Measurements from ENCODE around the gene COMT.

Gene COMT

GRCh38 chr22:20012741-20013331 is 71.3 kb downstream of the COMT start:
- H3K27me3 ChIP-seq (ENCODE audit: insufficient read depth, low read length, poor library complexity, severe bottlenecking) = peaks cover 17% of the 10 kb centered on the region
- no peak for TF ChIP-seq EZH2phosphoT487 (IDR thresholded peaks at IDR 0.05; ENCODE audit: borderline replicate concordance)
- no peak for TF ChIP-seq CTCF (conservative IDR thresholded peaks at IDR 0.05; ENCODE audit: low read length)
- H3K9ac ChIP-seq (ENCODE audit: low read depth, low read length, poor library complexity, severe bottlenecking) = no peak overlapping the region
- no peak overlapping the region for H3K4me3 ChIP-seq (ENCODE audit: low read length, poor library complexity, severe bottlenecking)
- H2AFZ ChIP-seq (ENCODE audit: low read length) = no peak overlapping the region; the same call in 1 of the 2 replicates
- no peaks in the 10 kb centered on the region for H3K9me3 ChIP-seq (ENCODE audit: insufficient read depth, low read depth, low read length)
- no peaks in the 10 kb centered on the region for H3K36me3 ChIP-seq (ENCODE audit: insufficient read depth, low read length)
- no peaks in the 10 kb centered on the region for H4K20me1 ChIP-seq (ENCODE audit: insufficient read depth, low read length, poor library complexity, severe bottlenecking)
- H3K79me2 ChIP-seq (ENCODE audit: insufficient read depth, low read length) = no peaks in the 10 kb centered on the region
- peaks cover 8% of the 10 kb centered on the region for H3K4me1 ChIP-seq (ENCODE audit: insufficient read depth, low read length, poor library complexity, severe bottlenecking)
- no peak overlapping the region for H3K4me2 ChIP-seq (ENCODE audit: low read depth, low read length, poor library complexity, severe bottlenecking)
- no peaks in the 10 kb centered on the region for H3K9me2 ChIP-seq (replicated peaks; ENCODE audit: low read depth, low read length)
- H3F3A ChIP-seq (ENCODE audit: low read depth) = no peaks in the 10 kb centered on the region

- H3F3A ChIP-seq (ENCODE audit: low read depth) = no peaks in the 10 kb centered on the region
- H3K9ac ChIP-seq (ENCODE audit: low read depth, low read length, poor library complexity, severe bottlenecking) = no peak overlapping the region
- no peak overlapping the region for H3K4me2 ChIP-seq (ENCODE audit: low read depth, low read length, poor library complexity, severe bottlenecking)
- H3K36me3 ChIP-seq (ENCODE audit: insufficient read depth, low read length) = no peaks in the 10 kb centered on the region
- H3K79me2 ChIP-seq (ENCODE audit: insufficient read depth, low read length) = no peaks in the 10 kb centered on the region
- no peak overlapping the region; the same call in 1 of the 2 replicates for H2AFZ ChIP-seq (ENCODE audit: low read length)
- H3K9me3 ChIP-seq (ENCODE audit: insufficient read depth, low read depth, low read length) = no peaks in the 10 kb centered on the region
- peaks cover 8% of the 10 kb centered on the region for H3K4me1 ChIP-seq (ENCODE audit: insufficient read depth, low read length, poor library complexity, severe bottlenecking)
- H3K4me3 ChIP-seq (ENCODE audit: low read length, poor library complexity, severe bottlenecking) = no peak overlapping the region
- H3K27me3 ChIP-seq (ENCODE audit: insufficient read depth, low read length, poor library complexity, severe bottlenecking) = peaks cover 19% of the 10 kb centered on the region
- no peak for TF ChIP-seq EZH2phosphoT487 (IDR thresholded peaks at IDR 0.05; ENCODE audit: borderline replicate concordance)
- peak; percentile 80 for TF ChIP-seq CTCF (conservative IDR thresholded peaks at IDR 0.05; ENCODE audit: low read length)
- H4K20me1 ChIP-seq (ENCODE audit: insufficient read depth, low read length, poor library complexity, severe bottlenecking) = no peaks in the 10 kb centered on the region
- H3K9me2 ChIP-seq (replicated peaks; ENCODE audit: low read depth, low read length) = no peaks in the 10 kb centered on the region
These were observed 71.9 kb downstream of the COMT start for GRCh38 chr22:20013382-20013871.

GRCh38 chr22:20014526-20015186 is 73.1 kb downstream of the COMT start:
- no peak overlapping the region for H3K4me3 ChIP-seq (ENCODE audit: low read length, poor library complexity, severe bottlenecking)
- H3K9ac ChIP-seq (ENCODE audit: low read depth, low read length, poor library complexity, severe bottlenecking) = no peak overlapping the region
- no peaks in the 10 kb centered on the region for H3K79me2 ChIP-seq (ENCODE audit: insufficient read depth, low read length)
- H3K9me2 ChIP-seq (replicated peaks; ENCODE audit: low read depth, low read length) = no peaks in the 10 kb centered on the region
- no peak for TF ChIP-seq CTCF (conservative IDR thresholded peaks at IDR 0.05; ENCODE audit: low read length)
- no peak for TF ChIP-seq EZH2phosphoT487 (IDR thresholded peaks at IDR 0.05; ENCODE audit: borderline replicate concordance)
- no peak overlapping the region for H3K4me2 ChIP-seq (ENCODE audit: low read depth, low read length, poor library complexity, severe bottlenecking)
- H2AFZ ChIP-seq (ENCODE audit: low read length) = no peak overlapping the region
- H3K9me3 ChIP-seq (ENCODE audit: insufficient read depth, low read depth, low read length) = no peaks in the 10 kb centered on the region
- no peaks in the 10 kb centered on the region for H4K20me1 ChIP-seq (ENCODE audit: insufficient read depth, low read length, poor library complexity, severe bottlenecking)
- no peaks in the 10 kb centered on the region for H3K36me3 ChIP-seq (ENCODE audit: insufficient read depth, low read length)
- H3K4me1 ChIP-seq (ENCODE audit: insufficient read depth, low read length, poor library complexity, severe bottlenecking) = peaks cover 8% of the 10 kb centered on the region
- peaks cover 19% of the 10 kb centered on the region for H3K27me3 ChIP-seq (ENCODE audit: insufficient read depth, low read length, poor library complexity, severe bottlenecking)
- H3F3A ChIP-seq (ENCODE audit: low read depth) = no peaks in the 10 kb centered on the region

All from Loucy (cell line).